HG03280 (cell line): Measurements from ENCODE around the gene SPOCK2.
"Not testable (repeated sequence)": the region's sequence is repeated elsewhere in the genome, so short reads cannot be mapped to it uniquely, and the experiment has no call there.

Experiments
- ATAC-seq: cut with Tn5 transposase; IDR thresholded peaks from one replicate; pipeline ENCODE4 v1.9.1; 2021; ENCODE audit warnings: mild to moderate bottlenecking, moderate library complexity; ENCODE audit not compliant: unreplicated experiment

The SPOCK2 gene

GRCh38 chr10:72087969-72088888 is at the start of gene SPOCK2:
TSS of gene SPOCK2 (minus strand) at chr10:72088551. CDS start at chr10:72088328, 223 bp downstream.
- ATAC-seq: no peak

GRCh38 chr10:72137583-72137982 is 49.2 kb upstream of the SPOCK2 start:
- ATAC-seq: no peak

GRCh38 chr10:72136225-72136624 is 47.9 kb upstream of the SPOCK2 start:
- ATAC-seq: not testable (repeated sequence)

- ATAC-seq: no peak
Measured at GRCh38 chr10:72134785-72135767, 46.7 kb upstream of the SPOCK2 start.

- no peak for ATAC-seq
Measured at GRCh38 chr10:72133517-72133916, 45.2 kb upstream of the SPOCK2 start.

- no peak for ATAC-seq
Measured at GRCh38 chr10:72132854-72133253, 44.5 kb upstream of the SPOCK2 start.

- ATAC-seq: no peak
Measured at GRCh38 chr10:72127571-72127970, 39.2 kb upstream of the SPOCK2 start.

GRCh38 chr10:72126872-72127232 is 38.5 kb upstream of the SPOCK2 start:
- no peak for ATAC-seq

GRCh38 chr10:72126184-72126871 is 38.0 kb upstream of the SPOCK2 start:
- ATAC-seq: no peak

GRCh38 chr10:72124989-72125388 is 36.6 kb upstream of the SPOCK2 start:
- ATAC-seq: no peak

- no peak for ATAC-seq
Measured at GRCh38 chr10:72124381-72124780, 36.0 kb upstream of the SPOCK2 start.

- no peak for ATAC-seq
Measured at GRCh38 chr10:72123616-72124015, 35.3 kb upstream of the SPOCK2 start.

GRCh38 chr10:72122221-72122620 is 33.9 kb upstream of the SPOCK2 start:
- ATAC-seq: no peak

GRCh38 chr10:72121389-72121788 is 33.0 kb upstream of the SPOCK2 start:
- no peak for ATAC-seq

- no peak for ATAC-seq
Measured at GRCh38 chr10:72116372-72116771, 28.0 kb upstream of the SPOCK2 start.

GRCh38 chr10:72114706-72115450 is 26.5 kb upstream of the SPOCK2 start:
- ATAC-seq: no peak

GRCh38 chr10:72110673-72111401 is 22.5 kb upstream of the SPOCK2 start:
- no peak for ATAC-seq

- ATAC-seq: no peak
Measured at GRCh38 chr10:72109636-72110157, 21.3 kb upstream of the SPOCK2 start.
